UCSD-AML1 (cell line): ENCODE data around the gene DOK7.

ENCODE experiments used
- DNase-seq: peaks from one replicate; lab custom pipeline; 2025; ENCODE audit not compliant: unreplicated experiment; lab: John Stamatoyannopoulos, UW

Gene DOK7

DNA sequence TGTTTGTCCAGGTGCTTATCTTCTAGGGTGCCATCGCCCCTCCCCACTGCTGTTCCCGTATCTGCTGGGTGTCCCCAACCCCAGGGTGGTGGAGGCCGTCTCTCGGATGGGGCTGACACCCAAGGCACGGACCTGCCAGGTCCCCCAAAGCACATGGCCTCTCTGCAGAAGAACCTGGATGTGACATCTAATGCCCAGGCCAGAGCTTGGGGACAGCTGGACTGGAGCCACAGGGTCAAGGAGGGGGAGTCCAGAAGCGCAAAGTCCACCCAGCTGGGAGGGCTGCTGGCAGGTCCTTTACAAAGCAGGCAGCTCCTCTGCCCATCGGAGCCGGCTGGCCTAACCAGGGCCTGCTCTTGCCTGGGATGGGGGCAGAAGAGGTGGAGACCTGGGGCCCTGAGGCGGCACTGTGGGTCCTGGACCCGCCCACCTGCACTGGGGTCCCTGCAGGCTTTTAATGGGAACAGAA is 751 bp upstream of the DOK7 start:
- DNase-seq: no peak

DNA sequence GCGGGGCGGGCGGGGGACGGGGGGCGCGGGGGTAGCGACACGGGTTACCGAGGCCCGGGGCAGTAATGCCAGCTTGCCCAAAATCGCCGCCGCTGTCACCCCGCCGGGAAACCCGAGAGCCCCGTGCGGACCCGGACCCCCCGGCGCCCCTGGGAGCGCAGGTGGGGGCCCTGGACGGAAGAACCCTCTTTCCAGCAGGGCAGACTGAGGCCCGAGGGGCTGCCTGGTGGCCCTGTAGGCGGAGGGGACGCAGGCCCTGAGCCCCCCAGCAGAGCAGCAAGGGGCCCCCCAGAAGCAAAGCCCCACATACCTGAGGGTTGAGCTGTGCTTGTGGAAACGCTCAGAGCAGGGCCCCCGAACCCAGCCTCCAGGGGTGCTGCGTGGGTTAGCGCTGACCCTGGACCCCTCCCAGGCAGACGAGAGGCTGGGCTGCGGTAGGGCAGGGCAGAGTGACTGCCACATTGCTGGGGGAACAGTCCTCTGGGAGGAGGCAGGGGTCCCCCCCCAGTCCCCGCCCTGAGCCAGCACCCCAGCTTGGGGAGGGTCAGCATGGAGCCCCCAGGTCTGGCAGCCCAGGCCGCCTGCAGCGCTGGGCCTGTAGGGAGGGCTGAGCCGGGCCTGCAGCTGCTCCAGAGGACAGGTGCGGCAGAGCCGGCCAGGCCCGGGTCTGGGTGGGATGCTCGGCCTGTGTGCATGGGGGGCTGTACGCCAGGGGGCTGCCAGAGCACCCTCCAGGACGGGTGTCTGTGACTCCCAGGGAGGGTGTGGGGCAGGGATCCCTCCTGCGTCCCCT is 646 bp downstream of the DOK7 start:
- no peak for DNase-seq

DNA sequence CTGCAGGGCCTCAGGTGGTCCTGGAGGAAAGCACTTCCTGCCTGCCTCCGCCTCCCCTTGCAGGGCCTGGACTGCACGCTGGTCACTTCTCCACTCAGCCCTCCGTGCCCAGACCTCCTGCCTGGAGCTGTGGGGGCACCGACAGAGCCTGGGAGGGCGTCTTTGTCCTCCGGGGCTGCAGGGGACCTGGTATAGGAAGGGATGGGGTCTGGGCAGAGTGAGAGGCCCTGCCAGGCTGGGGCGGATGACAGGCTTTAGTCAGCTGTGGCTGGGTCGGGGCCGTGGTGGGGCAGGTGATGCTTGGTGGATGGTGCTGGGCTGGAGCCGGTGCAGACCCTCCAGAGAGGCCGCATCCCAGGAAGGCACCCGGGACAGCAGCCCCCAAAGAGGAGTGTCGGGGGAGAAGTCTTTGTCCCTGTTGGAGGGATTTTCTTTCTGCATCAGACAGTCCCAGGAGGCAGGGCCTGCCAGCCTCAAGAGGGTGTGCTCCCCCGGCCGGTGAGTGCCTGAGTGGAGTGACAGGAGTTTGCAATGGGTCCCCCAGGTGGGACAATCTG is 1.3 kb downstream of the DOK7 start:
- no peak for DNase-seq

DNA sequence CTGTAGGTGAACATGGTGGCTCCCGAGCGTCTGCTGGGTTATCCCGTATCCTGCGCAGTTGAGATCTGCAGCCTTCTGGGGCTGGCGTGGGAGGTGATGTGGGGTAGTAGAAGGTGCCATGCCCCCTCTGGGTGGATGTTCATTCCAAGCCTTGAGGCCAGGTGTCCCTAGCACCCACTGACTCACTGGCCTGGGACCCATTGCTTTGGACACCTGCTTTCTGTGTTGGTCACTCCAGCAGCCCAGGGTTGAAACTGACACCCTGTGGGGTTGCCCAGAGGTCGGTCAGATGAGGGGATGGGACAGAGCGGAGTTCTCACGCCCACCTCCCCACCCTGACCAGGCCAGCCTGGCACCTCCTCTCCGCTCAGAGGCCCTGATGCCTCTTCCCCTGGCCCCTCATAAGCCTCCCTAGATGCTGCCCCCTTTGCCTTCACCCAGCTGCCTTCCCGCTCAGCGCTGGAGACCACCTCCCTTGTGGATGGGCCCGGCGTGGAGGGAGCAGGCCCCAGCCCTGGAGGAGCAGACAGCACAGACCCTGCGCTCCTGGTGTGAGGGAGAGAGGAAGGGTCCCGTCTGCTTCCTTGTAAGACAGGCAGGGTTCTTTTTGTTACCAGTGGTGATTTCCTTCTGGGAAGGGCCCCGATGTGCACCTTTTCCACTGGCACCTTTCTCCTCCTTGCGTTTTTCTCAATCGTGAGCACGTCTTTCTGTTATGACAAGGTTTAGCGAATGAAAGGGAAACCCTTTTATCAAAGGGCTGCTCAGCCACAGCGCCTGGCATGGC is 2.0 kb downstream of the DOK7 start:
- no peak for DNase-seq

DNA sequence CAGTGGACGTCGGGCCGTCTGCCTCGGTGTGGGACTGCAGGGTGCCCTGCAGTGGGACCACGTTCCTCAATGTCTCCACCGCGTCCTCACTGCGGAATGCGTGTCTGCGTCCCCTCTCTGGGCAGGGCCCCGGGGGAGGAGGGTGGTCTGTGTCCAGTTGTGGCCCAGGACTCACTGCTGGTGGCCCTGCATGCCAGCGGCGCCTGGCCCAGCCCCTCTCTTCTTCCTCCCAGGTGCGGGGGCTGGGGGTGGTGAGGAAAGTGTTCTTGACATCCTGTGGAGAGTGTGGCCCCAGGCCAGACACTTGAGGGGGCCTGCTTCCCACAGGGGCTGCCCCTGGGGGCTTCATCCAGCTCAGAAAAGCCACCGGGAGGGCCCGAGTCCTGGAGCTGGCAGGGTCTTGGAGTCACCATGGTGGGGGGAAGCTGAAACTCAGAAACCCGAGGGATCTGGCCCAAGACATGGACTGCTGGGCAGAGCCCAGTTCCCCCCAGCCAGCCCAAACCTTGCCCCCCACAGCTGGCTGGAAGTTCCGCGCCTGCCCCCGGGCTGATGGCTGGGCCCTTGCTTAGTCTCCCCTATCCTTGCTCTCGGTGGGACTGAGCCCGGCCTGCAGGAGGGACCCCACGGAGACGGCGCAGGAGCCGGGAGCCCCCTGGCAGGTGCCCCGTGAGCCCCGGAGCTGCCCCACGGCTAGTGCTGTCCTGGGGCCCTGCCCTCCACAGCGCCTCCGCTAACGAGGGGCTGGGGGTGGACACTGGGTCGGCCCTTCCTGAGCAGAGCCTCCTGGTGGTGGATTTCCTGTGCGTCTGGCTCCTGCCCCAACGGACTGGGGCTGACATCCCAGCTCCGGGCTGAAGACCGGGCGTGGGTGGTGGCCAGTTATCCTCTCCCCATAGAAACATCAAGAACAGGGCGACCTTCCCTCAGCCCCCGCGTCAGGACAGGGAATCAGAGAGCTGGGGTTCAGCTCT is 2.9 kb downstream of the DOK7 start:
- no peak for DNase-seq

DNA sequence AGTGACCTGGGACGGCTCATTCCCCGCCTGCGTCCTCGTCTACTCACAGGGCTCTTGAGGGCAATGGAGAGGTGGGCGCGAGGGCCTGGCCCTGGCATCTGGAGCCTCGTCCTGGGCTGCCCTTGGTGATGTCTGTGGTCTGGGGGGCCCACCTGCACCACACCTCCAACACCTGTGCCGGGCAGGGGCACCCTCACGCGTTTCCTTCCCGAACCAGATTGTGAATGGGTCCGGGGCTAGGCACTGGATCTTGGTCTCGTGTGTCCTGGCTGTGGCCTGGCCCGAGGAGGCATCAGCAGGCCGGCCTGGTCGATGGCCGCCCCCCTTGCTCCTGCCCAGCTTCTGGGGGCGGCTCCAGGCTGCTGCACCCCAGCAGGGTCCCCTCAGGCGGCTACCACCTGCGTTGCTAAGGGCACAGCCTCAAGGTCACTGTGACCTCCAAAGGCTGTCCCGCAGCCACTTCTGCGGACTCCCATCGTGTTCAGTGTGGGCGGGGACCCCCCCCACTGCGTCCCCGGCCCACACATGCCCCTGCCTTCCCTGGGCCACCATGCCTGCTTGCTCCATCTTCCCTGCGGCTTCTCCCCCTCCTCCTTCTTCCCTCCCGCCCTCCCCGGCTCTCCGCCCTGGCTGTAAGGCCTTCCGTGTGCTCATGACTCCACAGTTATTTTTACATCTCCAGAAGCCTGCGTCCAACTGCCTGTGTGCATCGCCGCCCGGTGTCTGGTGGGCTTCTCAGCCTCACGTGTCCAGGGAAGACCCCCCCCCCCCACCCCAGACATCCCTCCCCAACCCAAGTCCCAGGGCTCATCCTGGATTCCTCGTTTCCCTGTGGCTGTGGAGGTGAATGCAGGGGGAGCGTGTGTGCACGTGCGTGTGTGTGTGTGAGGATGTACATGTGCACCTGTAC is 3.8 kb downstream of the DOK7 start:
- no peak for DNase-seq

DNA sequence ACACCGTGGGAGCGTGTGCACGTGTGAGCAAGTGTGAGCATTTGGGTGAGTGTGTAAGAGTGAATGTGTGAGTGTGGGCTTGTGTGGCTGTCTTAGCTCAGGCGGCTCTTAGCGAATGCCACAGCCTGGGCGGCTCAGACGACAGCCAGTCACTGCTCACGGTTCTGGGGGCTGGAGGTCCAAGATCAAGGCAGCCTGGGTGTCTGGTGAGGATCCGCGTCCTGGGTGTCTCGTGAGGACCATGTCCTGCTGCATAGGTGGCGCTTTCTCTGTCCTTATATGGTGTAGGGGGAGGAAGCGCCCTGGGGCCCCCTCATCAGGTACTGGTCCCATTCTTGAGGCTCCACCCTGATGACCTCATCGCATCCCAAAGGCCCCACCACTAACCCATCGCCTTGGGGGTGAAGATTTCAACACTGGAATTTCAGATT is 4.5 kb downstream of the DOK7 start:
- DNase-seq: no peak

DNA sequence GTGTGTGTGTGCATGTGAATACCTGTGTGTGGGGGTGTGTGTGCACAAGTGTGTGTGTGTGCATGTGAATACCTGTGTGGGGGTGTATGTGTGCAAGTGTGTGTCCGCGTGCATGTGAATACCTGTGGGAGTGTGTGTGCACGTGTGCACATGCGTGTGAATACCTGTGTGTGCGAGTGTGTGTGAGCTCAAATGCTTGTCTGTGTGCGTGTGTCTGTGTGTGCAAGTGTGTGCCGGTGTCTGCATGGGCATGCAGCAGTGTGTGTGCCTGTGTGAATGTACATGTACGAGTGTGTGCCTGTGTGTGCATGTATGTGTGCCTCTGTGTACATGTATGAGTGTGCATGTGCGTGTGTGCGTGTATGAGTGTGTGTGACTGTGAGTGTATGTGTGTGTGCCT is 5.0 kb downstream of the DOK7 start:
- no peak for DNase-seq

DNA sequence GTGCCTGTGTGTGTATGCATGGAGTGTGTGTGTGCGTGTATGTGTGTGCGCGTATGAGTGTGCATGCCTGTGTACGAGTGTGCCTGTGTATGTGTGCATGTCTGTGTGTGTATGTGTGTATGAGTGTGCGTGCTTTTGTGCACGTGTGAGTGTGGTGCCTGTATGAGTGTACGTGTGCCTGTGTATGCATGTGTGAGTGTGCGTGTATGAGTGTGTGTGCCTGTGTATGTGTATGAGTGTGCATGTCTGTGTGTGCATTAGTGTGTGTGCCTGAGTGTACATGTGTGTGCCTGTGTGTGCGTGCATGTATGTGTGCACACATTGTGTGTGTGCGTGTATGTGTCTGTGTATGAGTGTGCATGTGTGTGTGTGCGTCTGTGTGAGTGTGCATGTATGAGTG is 5.7 kb downstream of the DOK7 start:
- no peak for DNase-seq

DNA sequence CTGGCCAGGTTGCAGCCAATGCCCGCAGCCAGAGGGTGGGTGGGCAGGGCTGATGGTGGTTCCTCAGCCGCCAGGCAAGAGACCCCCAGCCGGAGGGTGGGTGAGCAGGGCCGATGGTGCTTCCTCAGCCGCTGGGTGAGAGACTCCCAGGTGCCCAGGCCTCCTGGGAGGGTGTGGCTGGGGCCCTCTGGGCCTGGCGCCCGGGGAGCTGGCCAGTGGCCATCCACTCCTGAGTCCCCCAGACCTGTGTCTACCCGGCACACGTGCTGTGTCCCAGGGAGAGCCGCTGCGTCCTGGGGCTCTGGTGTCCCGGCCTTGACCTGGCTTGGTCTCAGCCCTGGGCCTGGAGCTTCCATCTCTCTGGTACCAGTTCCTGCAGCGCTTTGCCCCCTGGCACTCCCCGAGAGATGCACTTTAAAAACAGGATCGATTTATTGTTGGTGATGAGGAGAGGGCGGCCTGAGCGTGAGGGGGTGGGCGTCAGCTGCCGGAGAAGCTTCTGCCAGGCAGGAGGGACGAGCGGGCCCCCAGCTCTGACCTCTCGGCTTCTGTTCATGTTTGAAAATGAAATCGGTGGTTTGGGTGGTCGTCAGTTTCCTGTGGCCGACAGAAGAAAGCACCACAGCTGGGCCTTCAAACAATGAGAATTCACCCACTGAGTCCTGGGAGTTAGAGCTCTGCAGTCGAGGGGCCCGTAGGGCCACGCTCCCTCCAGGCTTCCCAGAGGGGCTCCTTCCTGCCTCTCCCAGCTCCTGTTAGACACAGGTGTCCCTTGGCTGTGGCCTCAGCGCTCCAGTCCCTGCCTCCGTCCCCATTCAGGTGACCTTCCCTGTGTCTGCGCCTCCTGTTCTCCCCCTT is 6.5 kb downstream of the DOK7 start:
- DNase-seq: no peak

DNA sequence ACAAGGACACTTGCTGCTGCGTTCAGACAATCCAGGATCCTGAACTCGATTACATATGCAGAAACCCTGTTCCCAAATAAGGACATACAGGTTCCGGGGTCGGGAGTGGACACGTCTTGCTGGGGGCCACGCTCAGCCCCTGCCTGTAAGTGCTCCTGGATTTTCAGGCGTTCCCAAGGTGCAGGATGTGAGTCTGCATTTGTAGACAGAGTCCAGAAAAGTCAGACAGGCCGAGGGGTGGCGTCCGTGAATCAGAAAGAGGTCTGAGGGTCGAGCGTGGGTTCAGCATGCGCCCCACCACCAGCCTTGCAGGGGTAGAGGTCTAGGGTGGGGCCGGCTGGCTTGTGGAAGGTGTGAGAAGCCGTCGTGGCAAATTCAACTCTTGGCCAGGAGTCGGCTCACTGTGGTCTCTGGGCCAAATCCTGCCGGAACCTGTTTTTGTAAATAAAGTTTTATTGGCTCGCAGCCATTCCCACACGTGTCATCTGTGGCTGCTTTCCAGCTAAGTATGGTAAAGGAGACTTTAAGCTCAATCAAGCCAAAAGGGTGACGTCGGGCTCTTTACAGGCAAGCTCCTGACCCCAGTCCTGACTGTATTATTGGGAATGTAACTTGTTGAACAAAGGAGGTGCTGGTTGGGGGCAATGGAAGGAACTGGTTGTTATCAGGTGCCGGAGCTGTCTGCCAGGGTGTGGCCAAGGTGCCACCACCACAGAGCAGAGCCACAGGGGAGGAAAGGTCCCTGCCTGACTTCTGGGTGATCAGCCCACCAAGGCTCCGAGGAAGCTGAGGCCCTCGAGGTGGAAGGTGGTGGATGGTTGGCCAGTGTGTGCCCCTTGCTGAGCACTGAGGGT is 7.4 kb downstream of the DOK7 start:
- no peak for DNase-seq

DNA sequence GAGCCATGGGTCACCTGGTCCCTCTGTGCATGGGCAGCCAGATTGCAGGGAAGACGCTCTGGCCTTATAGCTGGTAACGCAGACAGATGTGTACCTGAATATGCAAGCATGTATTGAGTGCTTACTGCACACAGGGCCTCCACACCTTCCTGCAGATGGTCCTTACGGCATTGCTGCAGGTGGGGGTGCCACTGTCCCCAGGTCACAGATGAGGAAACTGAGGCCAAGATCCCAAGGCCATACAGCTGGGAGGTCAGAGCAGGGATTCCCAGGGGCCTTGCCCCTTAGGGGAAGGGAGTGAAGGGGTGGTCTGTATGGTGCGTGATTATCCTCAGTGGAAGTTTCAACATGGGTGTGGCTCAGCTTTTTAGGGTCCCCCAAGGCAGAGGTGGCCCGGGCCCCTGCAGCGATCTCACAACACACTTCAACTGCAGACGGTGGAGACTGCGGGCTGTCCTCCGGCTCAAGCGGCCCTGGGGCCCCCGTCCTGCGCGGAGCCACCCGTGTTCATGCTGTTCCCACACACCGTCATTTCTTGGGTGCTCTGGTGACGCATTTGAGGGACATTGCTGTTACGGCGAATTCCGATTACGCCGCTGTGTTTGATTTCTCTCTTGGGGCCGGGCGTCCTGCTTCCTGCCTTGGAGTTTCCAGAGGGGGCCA is 8.1 kb downstream of the DOK7 start:
- DNase-seq: no peak

DNA sequence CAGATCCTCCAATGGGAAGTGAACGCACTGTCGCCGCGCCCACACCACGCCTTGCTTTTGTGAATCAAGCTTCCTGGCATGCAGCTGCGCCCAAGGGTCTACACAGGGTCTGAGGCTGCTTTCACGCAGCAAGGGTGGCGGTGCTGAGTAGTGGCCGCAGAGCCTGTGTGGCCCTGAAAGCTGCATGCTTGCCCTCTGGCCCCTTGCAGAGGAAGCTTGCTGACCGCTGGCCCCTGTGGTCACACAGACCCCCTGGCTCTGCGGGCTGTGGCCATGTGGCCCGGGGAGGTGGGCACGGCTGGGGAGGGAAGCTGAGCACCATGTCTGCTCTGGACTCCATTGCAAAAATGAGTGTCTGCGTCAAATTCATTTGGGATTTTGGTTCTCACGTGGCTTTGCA is 8.8 kb downstream of the DOK7 start:
- DNase-seq: no peak

DNA sequence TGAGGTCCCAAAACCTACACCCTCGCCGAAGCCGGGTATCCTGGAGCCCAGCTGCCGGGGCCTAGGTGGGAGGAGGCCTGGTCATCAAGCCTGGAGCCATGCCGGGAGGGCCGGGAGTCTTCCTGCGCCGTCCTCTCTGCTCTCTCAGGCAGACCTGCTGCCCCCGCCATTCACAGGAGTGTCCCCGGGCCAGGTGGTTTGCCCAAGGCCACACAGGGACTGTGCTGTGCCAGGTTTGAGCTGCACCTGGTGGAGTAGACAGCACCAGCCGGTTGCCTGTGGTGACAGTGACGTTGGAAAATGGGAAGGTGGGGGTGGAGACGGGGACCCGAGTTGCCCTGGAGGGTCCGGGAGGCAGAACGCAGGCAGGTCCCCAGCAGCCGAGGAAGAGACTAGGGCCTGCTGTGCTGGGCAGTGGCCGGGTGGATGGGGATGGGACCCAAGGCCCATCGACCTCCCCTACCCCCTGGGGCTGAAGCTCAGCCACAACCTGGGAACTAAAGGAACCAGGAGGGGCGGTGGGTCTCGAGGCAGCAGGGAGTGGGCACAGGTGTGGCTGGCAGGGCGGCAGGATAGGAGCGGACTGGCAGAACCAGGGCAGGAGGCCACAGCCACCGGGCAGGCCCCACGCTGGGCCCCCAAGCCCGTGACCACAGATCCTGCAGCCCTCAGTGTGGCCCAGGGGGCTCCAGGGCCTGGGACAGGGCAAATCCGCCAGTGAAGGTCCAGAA is 9.5 kb downstream of the DOK7 start:
- DNase-seq: no peak

DNA sequence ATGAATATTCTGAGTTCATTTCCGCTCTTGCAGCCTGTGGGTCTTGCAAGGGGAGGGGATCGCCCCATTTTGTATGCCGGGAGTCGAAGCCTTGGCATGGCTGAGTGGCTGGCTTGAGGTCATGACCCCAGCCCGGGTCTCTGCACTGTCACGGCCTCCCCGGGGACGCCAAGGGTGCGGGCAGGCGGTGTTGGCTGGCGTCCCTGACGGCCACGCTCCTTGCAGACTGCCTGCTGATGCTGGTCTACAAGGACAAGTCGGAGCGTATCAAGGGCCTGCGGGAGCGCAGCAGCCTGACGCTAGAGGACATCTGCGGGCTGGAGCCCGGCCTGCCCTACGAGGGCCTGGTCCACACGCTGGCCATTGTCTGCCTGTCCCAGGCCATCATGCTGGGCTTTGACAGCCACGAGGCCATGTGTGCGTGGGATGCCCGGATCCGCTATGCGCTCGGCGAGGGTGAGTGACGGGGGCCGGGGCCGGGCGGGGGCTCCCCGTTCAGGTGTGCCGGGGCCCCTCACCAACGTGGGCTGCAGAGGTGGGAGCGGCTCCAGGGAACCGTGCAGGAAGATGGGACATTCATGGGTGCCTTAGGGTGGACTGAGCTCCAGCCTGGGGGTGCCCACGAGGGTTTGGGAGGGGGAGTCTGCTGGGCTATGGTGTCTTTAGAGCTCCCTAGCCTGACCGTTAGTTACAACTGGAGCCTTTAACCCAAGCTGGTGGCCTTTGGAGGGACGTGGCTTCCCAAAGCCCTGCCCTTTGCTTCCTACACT is 10.3 kb downstream of the DOK7 start:
- DNase-seq: no peak
